NCI-H146 (cell line): ENCODE measurements around the gene CPEB4.

Experiments
- DNase-seq: peaks from one replicate; lab custom pipeline; 2025; lab: John Stamatoyannopoulos, UW

The CPEB4 gene

GRCh38 chr5:173887610-173888472 lies at the start of gene CPEB4:
CPEB4 (plus strand) TSS chr5:173888349; CDS start chr5:173889734, 1,385 bp downstream.
- DNase-seq, result peak; percentile 98

DNA sequence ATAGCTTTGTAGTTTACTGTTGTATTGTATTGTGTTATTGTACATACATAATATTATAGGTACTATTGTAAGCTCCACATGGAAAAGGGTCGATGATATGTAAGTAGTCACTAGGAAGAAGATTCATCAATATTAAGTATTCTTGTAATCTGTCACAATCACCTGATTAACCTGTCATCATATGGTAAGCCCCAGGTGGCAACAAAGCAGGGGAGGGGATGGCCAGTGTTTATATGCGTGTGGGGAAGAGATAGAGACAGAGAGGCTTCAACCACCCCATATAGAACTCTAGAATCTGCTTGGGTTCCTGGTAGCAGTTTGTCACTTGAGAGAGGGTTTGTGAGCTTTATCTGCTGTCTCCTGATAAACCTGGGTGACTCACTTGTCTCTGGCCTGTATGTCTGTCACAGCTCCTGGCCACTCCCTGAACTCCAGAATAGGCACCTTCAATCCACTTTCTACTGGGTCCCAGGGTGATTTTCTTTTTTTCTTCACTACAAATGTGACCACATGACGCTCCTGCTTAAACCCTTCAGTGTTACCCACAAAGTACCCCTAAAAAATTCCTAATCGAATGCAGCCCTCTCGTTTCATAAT lies 48.9 kb upstream of the CPEB4 start:
- DNase-seq, result no peak

- no peak for DNase-seq
Observed at GRCh38 chr5:173840111-173840983, 47.8 kb upstream of the CPEB4 start.

DNA sequence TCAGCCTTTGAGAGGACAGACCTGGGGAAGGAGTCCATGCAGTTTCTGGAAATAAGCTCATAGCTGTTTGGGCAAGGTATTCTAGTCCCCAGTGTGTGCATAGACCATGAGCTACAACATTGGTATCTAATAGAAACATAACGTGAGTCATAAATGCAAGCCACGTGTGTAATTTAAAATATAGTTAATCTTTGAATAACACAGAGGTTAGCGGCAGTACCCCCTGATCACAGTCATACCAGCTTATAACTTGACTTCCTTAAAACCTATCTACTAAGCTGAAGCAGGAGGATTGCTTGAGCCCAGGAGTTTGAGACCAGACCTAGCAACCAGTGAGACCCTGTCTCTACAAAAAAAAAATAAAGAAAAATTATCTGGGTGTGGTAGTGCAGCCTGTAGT lies 46.4 kb upstream of the CPEB4 start:
- DNase-seq, result no peak

GRCh38 chr5:173843794-173844193 lies 44.4 kb upstream of the CPEB4 start:
- DNase-seq, result no peak

GRCh38 chr5:173845321-173845720 lies 42.8 kb upstream of the CPEB4 start:
- no peak for DNase-seq

DNA sequence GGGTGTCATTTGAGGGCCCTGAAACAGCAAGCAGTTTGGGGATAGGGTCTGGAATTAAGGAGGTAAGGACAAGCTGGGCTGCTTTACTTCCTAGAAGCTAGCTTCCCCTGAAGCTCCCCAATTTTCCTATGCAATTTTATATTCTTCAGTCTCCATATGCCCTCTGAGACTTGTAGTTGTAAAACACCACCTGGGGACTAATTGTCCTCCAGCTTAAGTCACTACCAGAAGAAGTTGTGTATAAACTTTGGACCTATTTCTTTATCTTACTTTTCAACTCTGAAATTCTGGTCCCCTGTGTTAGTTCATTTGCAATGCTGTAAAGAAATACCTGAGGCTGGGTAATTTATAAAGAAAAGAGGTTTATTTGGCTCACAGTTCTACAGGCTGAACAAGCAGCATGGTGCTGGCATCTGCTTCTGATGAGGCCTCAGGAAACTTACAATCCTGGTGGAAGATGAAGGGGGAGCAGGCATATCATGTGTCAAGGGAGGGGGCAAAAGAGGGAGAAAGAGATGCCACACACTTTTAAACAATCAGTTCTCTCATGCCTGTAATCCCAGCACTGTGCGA lies 41.1 kb upstream of the CPEB4 start:
- DNase-seq, result no peak

- DNase-seq, result no peak
Observed at GRCh38 chr5:173848986-173849596, 39.1 kb upstream of the CPEB4 start.

DNA sequence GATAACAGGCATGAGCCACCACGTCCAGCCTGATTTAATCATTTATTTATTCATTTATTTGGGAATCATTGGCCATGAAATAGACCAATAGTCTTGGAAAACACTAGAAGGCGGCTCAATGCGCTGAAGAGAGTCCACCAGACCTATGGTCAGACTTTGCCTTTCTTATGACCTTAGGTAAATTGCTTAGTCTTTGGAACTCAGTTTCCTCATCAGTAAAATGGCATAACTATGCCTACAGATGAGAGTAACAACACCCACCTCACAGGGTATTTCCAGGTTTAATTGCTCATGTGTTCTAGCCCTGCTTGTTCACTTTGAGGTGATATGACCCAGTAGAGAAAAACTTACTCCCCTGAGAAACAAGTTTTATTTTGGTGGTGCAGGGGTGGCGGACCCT lies 38.2 kb upstream of the CPEB4 start:
- no peak for DNase-seq

DNA sequence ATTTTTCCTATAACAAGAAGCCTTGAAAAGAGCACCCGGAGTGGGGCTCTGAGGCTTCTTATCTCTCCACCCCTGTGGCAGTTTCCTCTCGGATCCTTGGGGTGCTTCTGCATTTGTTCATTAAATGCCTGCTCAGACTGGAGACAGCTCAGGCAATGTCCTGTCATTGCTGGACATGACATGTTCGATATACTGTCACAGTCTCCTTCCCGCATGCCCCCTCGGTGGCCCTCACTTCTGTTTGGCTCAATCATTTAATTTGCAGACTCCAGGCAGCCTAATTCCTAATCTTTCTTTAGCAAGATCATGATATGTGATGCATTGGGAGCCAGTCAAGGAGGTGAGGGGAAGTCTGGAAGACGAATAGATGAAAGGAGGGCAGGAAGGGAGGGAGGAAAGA lies 37.5 kb upstream of the CPEB4 start:
- DNase-seq, result no peak

- DNase-seq, result no peak
Observed at GRCh38 chr5:173851595-173852243, 36.4 kb upstream of the CPEB4 start.

GRCh38 chr5:173852790-173853359 lies 35.3 kb upstream of the CPEB4 start:
- no peak for DNase-seq

DNA sequence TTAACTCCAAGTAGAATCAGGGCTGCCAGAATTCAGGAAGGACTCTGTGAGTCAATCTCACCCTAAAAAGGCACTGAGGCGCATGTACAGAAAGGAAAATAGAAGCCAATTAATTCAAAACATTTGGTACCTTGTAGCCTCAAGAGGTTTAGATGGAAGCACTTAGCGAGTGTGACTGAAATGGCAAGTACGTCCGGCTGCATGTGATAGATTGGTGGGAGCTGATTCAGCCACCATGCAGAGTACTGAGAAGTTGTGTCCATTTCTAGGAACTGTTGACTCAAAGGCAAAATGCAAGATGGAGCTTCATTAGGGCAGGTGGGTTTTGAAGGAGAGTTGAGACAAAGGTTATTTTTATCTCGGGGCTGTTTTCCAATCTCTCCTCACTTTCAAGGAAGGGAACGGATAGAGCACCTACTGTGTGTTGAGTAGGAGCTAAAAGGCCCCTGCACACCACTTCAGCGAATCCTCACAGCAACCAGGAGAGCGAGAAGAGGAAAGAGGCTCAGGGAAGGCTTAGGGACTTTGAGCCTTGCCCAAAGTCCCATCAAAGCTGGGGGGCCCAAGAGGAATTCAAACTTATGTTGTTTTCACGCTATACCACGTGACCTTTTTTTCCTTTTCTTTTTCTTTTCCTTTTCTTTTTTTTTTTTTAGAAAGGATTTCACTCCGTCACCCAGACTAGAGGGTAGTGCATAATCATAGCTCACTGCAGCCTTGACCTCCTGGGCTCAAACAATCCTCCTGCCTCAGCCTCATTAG lies 34.6 kb upstream of the CPEB4 start:
- DNase-seq, result no peak

DNA sequence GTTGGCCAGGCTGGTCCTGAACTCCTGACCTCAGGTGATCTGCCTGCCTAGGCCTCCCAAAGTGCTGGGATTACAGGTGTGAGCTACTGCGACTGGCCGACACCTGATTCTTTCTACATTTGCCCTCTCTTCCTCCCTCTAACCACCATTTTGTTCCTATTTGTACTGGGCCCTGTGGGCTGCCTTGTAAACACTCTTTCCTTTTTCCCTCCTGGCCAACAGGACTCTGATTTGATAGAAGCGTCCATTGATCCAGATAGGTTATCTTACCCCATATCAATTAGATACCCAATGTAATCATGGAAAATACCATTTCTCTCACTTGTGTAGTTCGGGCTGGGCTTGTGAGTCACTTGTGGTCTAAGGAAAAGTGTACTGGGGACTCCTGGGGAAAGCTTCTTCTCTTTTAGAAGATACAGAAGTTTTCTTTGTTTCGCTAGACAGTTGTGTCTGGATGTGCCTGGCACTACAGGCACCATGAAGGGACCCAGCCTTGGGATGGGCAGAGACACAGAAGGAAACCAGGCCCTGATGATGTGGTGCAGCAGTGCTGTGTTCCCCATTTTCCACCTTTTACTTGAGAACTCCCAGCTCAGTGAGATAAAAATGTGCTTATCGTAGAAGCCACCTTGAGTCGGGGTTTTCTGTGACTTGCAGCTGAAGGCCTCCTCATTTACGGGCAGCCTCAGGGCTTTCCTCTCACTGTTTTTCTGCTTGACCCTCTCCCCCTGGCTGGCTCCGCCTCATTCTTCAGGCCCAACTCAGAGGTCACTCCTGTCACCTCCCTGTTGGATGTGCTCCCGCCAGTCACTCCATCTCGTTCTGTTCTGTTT lies 32.8 kb upstream of the CPEB4 start:
- DNase-seq, result no peak

DNA sequence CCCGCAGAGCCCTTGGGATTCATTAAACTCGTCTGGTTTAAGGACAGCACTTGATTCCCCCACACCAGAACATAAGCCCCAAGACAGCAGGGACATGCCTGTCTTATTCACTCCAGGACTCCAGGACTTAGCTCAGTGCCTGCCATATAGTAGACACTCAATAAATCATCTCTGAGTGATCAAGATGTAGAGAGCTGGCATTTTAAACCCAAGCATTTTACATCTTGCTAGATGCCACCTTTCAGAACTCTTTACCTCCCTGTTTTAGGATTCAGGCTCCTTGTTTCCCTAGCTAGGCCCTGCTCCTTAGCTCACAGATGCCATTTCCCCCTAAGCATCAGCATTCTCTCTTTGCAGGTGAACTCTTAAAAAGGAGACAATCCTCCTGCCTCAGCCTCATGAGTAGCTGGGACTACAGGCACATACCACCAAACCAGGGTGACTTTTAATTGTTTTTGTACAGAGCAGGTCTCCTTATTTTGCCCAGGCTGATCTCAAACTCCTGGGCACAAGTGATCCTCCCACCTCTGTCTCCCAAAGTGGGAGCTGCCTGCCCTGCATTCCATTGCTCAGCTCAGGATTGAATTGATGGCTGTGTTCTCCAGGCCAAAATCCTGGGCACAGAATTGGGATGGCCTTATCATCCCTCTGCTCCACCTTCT lies 32.0 kb upstream of the CPEB4 start:
- DNase-seq, result no peak

GRCh38 chr5:173857234-173857633 lies 30.9 kb upstream of the CPEB4 start:
- no peak for DNase-seq

DNA sequence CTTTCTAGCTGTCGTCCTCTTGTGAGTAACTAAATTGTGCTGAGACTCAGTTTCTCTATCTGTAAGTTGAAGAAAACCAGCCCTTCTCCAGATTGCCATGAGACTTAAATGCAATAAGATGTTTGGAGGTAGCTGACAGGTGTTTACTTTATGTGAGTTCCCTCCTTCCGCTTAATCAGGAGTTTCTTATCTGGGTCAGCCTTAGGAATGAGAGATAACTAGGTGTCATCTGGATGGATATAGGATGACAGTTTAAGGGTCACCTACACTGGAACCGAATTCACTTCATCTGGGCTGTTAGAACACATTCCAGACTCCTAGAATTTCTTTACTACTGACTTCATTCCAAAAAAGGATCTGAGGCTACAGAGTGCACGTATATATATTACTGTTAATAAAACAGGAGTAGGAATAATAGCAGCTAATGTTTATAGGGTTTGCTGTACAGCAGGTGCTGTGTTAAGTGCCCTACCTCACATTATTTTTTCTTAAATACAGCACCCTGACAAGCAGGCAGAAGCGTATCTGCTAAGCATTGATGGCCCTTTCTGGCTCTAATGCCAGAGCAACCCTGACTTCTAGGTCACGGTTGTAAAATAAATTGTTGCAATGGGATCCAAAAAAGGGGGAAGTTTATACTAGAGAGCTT lies 30.0 kb upstream of the CPEB4 start:
- no peak for DNase-seq
